GM19372 (cell line): Measurements from ENCODE around the gene DVL1.
A peak's percentile ranks its signal among the peaks of the same experiment; 100 is the strongest.
"Not testable (repeated sequence)": the region's sequence is repeated elsewhere in the genome, so short reads cannot be mapped to it uniquely, and the experiment has no call there.

Source experiments
- ATAC-seq: cut with Tn5 transposase; IDR thresholded peaks from one replicate; pipeline ENCODE4 v1.9.1; 2021; ENCODE audit warnings: mild to moderate bottlenecking, low read depth, moderate library complexity; ENCODE audit not compliant: unreplicated experiment

The DVL1 gene

DNA sequence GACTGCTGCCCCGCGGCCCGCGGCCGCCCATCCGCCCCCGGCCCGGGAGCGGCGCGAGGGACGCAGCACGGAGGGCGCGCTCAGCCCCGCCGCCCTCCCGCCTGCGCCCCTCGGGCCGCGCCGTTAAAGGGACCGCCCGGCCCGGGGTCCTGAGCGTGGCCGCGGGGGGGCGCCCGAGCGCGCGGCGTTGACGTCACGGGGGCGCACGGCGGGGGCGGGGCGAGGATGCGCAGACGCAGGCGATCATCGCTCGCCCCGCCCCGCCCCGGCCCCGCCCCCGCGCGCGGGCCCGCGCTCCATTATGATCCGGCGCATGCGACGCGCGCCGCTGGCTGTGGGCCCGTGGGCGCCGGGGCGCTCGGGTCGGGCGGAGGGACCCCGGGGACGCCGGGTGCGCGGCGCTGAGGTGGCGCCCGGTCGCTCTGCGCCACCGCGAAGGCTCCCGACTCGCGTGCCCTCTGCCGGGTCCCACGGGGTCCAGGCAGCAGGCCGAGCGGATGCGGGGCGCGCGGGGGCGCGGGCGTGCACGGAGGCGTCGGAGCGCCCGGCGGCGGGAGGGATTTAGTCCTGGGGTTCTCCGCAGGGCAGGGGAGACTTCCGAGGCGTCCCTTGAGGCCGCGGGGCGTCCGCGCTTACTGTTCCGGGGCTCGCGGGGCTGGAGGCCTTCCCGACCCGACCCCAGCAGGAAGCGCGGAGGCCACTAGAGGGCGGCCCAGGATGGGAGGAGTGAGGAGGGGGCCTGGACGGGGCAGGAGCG lies at the start of gene DVL1:
Gene DVL1, minus strand, starts transcription at position 163 of the 757 bp plus-strand sequence. CDS start 353 bp downstream, outside the sequence.
- peak; percentile 78 for ATAC-seq

DNA sequence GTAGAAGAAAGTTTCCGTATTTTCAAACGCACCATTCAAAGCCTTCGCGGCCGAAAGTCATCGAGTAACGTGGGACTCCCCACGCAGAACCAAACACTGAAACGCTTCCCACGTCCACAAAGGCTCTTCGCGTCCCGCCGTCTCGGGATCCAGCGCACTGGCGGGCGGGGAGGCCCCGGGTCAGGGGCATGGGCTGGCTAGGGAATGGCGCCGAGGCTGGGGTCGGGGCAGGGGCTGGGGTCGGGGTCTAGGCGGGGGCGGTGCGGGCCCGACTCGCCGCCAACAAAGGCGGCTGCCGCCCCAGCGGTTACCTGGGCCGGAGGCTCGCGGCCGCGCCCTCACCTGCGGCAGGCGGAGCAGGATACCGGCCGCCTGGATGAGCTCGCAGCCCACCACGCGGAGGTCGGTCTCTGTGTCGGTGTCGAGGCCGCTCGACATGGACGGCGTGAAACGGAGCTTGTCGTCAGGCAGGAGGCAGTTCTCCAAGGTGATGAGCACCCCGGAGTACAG lies 49.5 kb upstream of the DVL1 start:
- ATAC-seq = peak; percentile 9

DNA sequence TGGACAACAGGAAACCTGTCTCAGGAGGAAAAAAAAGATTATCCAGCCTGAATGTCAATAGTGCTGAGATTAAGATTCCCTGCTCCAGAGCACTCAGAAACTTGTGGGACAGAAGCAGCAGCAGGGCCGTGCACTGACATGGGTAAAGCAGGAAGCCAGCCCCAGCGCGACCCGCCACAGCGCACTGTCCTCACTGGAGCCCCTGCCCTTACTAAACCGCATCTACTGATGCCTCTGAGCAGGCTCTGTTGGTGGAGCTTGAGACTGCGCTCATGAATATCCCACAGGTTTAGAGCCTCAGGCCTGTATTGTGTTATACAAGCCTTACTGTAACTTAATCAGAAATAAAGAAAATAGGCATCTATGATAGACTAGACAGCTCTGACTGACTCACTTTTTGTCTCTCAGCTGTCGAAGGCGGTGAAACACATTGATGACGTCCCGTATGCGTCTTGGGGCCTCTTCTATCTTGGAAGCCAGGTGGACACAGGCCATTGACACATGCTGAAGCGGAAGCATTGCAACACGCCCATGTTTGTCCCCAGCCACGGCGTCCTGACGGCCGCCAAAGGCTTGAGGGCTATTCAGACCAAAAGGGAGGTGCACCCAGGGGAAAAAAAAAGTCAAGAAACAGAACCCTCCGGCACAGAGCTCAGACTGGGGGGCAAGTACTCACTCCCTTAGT lies 48.8 kb upstream of the DVL1 start:
- ATAC-seq = no peak

DNA sequence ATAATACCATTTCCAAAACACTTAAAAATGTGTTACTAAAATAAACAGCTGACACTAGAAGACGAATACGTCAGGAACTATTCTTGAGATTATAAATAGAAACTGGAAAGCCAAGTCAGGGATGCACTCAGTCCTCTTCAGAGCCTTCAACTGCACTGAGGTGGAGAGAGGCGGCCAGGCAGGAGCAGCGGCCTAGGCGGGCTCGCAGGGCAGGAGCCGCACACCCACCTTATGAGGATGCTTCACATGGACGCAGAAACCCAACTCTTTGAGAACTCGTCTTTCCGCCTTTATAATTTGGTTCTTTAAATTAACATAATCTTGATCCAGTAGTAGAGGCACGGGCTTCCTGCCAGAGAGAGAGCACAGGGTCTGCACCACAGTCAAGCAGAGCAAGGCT lies 45.9 kb upstream of the DVL1 start:
- ATAC-seq = no peak

DNA sequence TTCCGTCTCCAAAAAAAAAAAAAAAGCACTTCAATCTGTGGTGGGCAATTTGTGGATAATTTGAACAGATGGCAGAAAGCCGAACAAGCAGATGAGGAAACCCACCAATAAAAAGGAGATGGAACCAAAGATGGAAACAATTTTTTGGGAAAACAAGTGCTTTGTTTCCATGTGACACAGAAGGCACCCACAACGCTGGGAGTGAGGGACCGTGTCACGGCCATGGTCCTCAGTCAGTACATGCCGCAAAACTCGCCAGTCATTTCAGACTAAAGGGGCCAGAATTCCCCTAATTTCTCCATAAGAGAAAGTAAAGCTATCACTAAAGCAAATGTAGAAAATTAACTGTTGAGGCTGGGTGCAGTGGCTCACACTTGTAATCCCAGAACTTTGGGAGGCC lies 44.9 kb upstream of the DVL1 start:
- ATAC-seq = no peak

DNA sequence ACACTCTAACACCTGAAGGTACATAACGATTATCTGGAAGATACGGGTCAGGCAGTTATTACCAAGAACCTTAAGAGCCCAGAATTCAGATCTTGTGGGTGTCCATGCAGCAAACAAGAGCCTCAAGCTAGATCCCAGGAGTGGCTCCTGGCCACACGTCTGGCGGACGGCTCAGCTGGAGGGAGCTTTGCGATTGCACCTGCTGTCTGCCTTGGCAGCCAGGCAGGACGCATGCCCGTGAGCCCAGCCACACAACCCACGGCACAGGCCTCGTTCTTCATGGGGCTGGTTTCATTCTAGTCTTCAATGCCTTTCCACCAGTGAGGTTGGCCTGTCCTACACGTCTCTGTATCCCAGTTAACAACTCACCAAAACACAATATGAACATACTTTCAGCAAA lies 44.2 kb upstream of the DVL1 start:
- ATAC-seq = no peak

DNA sequence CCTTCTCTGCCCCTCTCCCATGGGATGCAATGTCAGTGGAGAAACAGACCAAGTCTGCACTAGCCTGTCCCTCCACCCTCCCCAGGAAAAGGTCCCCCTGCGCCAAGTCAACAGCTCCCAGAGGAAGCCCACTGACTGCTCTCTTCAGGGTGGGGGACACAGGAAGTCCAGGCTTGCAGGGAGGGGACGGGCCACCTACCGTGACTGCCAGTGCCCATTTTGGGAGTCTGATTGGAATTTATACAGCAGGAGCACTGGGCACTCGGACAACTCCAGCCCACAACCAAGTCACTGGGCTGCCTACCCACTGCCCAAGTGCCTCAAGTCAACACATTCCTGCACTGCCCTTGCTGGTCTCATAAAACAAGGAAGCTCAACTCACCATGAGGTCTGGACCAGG lies 43.8 kb upstream of the DVL1 start:
- ATAC-seq = no peak

DNA sequence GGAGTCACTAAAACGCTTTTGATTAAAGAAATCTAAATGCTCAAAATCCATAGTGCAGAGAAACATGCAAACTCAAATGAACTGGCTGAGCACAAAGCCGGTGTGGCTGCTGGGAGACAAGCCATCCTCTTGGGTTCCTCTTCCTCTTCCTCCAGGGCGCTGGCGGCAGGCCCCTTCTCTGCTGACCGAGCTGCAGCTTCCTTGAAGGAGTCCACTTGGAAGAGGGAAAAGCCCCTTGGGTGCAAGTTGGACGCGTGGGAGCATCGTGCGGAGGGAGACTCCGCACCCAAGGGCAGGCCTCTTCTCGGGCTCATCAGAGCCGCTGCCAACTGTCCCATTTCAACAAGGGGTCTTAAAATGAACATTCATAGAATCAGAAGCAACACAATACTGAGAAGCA lies 42.0 kb upstream of the DVL1 start:
- no peak for ATAC-seq

DNA sequence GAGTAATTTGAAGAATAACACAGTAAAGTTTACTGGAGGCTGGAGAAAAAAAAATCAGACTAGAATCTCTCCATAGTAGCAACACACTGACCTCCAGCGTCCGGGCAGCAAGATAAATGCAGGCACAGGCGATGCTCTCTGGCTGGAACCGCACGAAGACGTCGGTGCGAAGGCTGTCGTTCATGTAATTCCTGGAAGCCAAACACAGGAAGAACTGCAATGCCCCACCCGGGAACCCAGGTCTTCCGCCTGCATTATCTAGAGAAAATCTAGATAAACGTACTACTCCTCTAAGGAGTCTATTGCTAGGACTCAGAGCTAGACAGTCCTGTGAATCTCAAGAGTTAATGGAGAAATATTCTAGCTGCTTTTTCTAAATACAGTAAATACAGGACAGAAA lies 41.5 kb upstream of the DVL1 start:
- no peak for ATAC-seq

DNA sequence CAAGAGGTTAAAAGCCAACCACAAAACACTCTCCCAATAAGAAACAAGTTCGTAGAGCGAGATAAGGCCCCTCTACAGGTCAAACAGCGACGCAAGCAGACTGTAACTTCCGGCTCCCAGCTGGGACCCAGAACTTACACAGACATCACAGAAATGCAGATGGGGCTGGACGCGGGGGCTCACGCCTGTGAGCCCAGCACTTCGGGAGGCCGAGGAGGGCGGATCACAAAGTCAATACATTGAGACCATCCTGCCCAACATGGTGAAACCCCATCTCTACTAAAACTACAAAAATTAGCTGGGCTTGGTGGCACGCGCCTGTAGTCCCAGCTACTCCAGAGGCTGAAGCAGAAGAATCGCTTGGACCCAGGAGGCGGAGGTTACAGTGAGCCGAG lies 38.9 kb upstream of the DVL1 start:
- no peak for ATAC-seq

DNA sequence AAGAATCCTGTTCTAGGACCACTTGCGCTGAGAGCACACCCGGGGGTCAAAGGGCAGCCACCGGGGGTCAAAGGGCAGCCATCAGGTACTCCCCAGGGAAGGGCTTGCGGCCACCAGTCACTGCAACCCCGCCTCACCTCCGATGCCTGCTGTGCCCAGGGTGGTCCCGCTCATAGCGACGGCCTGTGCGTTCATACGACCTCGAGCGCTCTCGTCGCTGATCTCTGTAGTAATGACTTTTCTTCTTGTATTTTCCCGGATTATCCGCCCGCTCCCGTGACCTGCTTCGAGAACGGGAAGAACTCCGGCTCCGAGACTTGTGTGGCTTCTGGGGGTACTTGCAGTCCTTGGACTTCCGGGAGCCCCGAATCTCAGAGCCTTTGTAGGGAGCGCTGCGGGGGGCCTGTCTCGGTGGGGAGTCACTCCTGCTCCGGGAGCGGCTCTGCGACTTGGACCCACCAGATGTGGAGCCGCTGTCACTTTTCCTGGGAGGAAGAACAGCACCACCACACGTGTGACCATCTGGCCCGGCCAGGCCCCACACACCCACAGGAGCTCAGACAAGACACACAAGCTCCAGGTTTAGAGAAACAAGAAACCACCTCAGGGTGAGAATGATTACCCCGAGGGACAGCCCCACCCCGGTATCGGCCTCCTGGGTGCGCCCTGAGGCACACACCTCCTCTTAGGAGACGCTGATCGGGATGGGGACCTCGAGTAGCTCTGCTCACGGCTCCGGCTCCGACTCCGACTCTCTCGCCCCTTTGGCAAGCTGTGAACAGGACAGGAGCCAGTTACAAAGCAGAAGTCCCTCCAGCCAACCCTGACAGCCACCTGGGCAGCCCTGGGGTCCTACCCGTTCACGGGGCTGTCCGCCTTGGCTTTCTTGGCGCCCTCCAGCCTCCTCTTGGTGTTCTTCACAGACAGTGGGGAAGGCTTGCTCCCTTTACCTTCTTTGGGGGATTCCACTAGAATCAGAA lies 38.2 kb upstream of the DVL1 start:
- no peak for ATAC-seq

DNA sequence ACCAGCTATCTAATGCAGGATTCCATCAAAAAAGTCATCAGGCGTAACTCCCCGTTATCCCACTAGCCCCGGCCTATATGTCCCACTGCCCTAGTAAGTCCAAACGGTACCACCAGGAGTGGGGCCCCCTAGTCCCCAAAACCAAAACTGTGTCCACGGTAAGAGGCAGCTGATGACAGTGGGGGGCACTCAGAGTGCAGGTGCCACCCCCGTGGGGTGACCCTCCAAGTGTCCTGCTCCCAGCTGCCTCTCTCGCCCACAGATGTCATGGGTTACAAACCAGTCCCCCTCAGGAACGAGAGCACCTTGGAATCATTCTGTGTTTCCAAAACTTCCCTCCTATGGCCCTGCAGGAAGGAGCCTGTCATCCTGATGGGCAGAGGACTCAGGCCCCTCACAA lies 36.7 kb upstream of the DVL1 start:
- no peak for ATAC-seq

DNA sequence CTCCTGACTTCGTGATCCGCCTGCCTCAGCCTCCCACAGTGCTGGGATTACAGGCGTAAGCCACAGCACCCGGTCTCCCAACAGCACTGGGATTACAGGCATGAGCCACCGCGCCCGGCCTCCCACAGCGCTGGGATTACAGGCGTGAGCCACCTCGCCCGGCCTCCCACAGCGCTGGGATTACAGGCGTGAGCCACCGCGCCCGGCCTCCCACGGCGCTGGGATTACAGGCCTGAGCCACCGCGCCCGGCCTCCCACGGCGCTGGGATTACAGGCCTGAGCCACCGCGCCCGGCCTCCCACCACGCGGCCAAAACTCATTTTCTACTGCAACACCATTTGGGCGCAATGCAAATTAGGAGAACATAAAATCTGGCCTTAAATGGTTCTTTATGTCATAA lies 36.1 kb upstream of the DVL1 start:
- ATAC-seq = not testable (repeated sequence)

DNA sequence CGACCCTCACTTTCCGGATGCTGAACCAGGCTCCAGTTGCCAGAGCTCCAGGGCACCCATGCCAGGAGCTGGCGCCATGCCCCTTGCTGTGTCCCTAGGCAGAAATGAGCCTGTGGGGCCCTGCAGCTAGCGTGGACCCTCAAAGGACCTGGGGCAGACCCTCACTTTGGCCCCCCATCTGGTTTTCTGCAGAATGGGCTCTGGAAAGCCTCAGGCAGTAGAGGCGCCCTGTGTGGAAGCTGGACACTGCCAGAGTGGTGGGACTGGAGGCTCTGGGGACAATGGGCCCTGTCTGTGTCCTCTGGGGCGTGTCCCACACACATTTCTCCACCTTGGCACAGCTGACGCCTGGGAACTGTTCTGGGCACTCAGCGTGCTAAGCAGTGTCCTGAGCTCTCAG lies 32.1 kb upstream of the DVL1 start:
- ATAC-seq = no peak

DNA sequence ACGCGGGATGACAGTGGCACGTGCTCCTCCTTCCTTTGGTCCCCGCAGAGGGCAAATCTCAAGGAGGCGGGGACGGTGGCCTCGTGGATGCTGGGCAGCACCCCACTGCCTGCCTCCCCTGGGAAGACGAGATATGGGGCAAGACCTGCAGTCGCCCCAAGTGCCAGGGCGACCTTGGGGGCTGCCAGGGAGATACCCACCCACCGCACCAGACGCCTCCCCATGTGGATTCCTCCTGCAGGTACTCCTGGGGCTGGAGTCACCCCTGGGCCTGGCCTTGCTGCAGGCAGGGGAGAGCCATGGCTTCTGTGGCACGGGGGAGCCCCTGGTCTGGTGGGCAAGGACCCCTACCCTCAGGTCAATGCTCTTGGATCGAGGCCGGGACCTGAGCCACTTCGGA lies 31.6 kb upstream of the DVL1 start:
- no peak for ATAC-seq

DNA sequence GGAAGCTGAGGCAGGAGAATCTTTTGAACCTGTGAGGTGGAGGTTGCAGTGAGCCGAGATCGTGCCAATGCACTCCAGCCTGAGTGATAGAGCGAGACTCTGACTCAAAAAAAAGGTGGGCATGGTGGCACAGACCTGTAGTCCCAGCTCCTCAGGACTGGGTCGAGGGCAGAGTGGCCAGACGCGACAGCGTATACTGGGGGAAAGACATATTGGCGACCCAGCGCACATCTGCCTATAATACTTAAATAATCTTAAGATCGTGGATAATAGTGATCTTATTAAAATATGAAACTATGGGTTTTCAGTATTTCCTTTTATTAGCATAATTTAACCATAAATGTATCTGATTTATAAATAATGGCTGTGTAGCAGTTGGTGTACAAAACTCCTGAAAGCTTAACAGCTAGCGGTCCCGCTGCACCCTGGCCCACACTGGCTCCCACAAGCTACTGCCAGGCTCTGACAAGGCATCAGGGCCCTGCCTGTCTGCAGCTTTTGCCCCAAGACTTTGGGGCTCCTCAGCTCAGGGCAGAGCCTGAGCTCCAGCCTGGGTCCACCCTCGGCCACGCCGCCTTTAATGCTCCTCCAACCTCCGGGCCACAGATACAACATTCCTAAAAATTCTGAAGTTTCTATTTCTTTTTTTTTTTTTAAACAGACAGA lies 28.5 kb upstream of the DVL1 start:
- ATAC-seq = no peak

DNA sequence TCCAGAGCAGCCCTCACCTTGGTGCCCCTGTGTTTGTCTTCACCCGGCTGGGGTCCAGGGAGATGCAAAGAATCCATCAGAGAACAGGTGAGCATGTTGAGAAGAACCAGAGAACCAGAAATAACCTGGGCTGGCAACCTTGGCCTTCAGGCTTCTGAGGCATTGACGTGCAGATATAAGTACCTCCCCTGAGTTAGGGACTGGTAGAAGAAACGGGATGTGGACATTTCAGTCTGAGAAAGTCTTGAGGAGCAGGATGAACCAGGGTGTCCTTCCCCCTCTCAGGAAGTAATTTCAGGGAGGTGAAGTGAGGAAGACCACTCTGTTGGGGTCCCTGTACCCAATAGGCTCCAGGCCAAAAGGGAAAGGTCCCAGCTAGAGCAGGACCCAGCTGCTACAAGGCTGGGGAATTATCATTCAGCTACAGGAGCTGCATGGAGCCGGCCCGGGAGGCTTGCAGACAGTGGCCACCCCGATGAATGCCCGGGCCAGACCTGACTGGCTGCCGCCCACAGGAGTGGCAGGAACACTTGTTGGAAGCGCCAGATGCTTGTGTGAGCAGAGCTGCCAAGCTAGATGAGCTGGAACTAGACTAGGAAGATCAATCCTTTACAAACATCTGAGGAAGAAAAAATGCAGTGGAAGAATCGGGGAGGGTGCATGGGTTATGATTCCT lies 27.5 kb upstream of the DVL1 start:
- no peak for ATAC-seq

DNA sequence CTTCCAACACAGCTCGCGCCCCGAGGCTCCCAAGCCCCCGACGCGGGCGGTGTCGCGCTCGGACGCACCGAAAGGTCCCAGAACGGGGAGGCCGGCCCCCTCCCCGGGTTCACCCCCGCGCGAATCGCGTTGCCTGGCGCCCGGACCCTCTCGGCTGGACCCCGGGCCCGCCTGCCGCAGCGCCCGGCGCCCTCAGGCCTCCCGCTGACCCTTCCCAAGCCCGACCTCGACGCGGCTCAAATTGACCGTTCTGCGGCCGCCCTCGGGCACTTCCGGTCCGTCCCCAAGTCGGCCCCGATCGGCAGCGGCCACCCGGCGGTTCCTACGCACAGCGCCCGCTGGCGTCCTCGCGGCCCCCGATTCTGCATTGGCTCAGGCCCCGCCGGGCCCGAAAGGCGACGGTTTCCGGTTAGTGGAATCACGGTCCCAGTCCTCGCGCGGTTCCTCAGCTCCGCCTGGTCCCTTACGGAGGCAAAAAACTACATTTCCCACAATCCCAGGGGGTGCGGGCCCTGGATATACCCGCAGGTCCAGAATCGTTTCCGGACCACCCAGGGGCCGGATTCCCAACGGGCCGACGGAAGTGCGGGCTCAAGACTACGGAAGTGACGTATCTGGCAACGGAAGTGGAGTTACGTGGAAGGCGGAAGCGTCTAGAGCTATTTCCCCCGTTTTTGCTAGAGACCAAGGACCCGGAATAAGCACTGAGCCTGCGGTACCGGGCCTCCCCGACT lies 25.9 kb upstream of the DVL1 start, which contains the start of gene AURKAIP1:
Gene AURKAIP1, minus strand, starts transcription at position 279 of the 734 bp plus-strand sequence. CDS start 451 bp downstream, outside the sequence.
- ATAC-seq = peak; percentile 88

DNA sequence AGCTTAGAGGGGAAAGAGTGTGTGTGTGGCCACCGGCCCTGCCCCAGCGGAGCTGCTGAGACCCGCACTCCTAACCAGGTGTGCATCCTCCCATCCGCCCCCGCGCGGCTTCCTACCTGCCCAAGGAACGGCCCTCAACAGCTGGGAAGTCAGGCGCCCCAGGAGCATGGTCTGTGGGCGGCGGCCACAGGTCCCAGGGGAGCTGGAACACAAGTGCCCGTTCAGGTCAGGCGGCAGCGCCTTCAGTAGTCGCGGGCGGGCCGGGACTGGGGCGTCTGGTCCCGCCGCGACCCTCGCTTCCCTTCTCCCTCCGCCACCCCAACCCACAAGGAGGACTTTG lies 25.3 kb upstream of the DVL1 start:
- ATAC-seq = peak; percentile 6
